ENCODE data around the gene ART4. TPM values are rescaled to one million over a fixed set of nuclear protein-coding genes. Genes with fewer than 3 reads are reported as not detected.

Gene ART4
- under 1 TPM in 2 of 4 donors, not detected in 2; 0.35 to 0.95 TPM for total RNA-seq

- no peak for DNase-seq
- 78 to 82% methylated on average over 10 of the region's 10 CpGs for WGBS, 2 donors
- TF ChIP-seq POLR2A (IDR thresholded peaks at IDR 0.05) (no peak), CTCF (IDR thresholded peaks at IDR 0.05) (no peak)
- H3K4me1 ChIP-seq, result peaks cover 0 to 41% (median 29%) of the 10 kb centered on the region in 3 donors
- intact Hi-C loops (cut with DNase I), result no loop called here
- H3K36me3 ChIP-seq, result no peaks in the 10 kb centered on the region
- H3K27ac ChIP-seq, result peak within 1 kb of the TSS in 3 of 4 donors; percentile 40 to 76 (median 44)
- H3K27me3 ChIP-seq, result no peaks in the 10 kb centered on the region
- no peaks in the 10 kb centered on the region for H3K9me3 ChIP-seq
- H3K4me3 ChIP-seq, result no peak within 1 kb of the TSS
Measured at GRCh38 chr12:14843425-14843887, at the start of gene ART4. Gene ART4, minus strand, starts transcription at chr12:14843526. Its CDS starts 413 bp downstream, at chr12:14843113.

- TF ChIP-seq CTCF (IDR thresholded peaks at IDR 0.05), result no peak
- no peak for TF ChIP-seq POLR2A (IDR thresholded peaks at IDR 0.05)
- no peak for DNase-seq
- WGBS, 2 donors, result 54 to 56% methylated on average over 7 of the region's 7 CpGs
- no peaks in the 10 kb centered on the region for H3K9me3 ChIP-seq
- no peak overlapping the region for H3K4me3 ChIP-seq
- H3K27ac ChIP-seq, result peak overlapping the region; percentile 39 to 86 (median 72)
- no peaks in the 10 kb centered on the region for H3K36me3 ChIP-seq
- H3K4me1 ChIP-seq, result peaks cover 0 to 37% (median 5%) of the 10 kb centered on the region in 3 donors
- H3K27me3 ChIP-seq, result no peaks in the 10 kb centered on the region
- intact Hi-C loops (cut with DNase I), result no loop called here
Measured at GRCh38 chr12:14892726-14893505, 49.6 kb upstream of the ART4 start.

- DNase-seq, result no peak
- peaks cover 0 to 37% (median 6%) of the 10 kb centered on the region in 3 donors for H3K4me1 ChIP-seq
Measured at GRCh38 chr12:14890701-14891100, 47.4 kb upstream of the ART4 start.

GRCh38 chr12:14886271-14886670 lies 42.9 kb upstream of the ART4 start:
- Histone ChIP-seq H3K36me3 (no peaks in the 10 kb centered on the region), H3K4me3 (peak overlapping the region in 3 of 4 donors; percentile 38 to 60 (median 38)), H3K27me3 (no peaks in the 10 kb centered on the region), H3K27ac (peak overlapping the region; percentile 58 to 87 (median 78)), H3K4me1 (peaks cover 0 to 38% (median 13%) of the 10 kb centered on the region in 3 donors), H3K9me3 (no peaks in the 10 kb centered on the region)
- no peak for DNase-seq
- no peak for TF ChIP-seq CTCF (IDR thresholded peaks at IDR 0.05)
- no peak for TF ChIP-seq POLR2A (IDR thresholded peaks at IDR 0.05)
- intact Hi-C loops (cut with DNase I), result no loop called here
- WGBS, 2 donors, result 45 to 64% methylated on average over 6 of the region's 6 CpGs

More at GRCh38 chr12:14890701-14891100, 47.4 kb upstream of the ART4 start:
- TF ChIP-seq POLR2A (IDR thresholded peaks at IDR 0.05) (no peak), CTCF (IDR thresholded peaks at IDR 0.05) (no peak)
- intact Hi-C loops (cut with DNase I), result no loop called here
- H3K36me3 ChIP-seq, result no peaks in the 10 kb centered on the region
- WGBS, 2 donors, result 57 to 61% methylated on average over 5 of the region's 5 CpGs
- no peaks in the 10 kb centered on the region for H3K27me3 ChIP-seq
- H3K4me3 ChIP-seq, result no peak overlapping the region
- no peak overlapping the region for H3K27ac ChIP-seq
- H3K9me3 ChIP-seq, result no peaks in the 10 kb centered on the region

- Histone ChIP-seq H3K4me1 (peaks cover 0 to 38% (median 13%) of the 10 kb centered on the region in 3 donors), H3K9me3 (no peaks in the 10 kb centered on the region), H3K27me3 (no peaks in the 10 kb centered on the region), H3K4me3 (peak within 1 kb of the TSS; percentile 6 to 60 (median 38)), H3K36me3 (no peaks in the 10 kb centered on the region), H3K27ac (peak within 1 kb of the TSS; percentile 58 to 87 (median 78))
- 39 to 49% methylated on average over 4 to 6 of the region's 6 CpGs for WGBS, 2 donors
- no peak for DNase-seq
- intact Hi-C loops (cut with DNase I), result no loop called here
- TF ChIP-seq POLR2A (IDR thresholded peaks at IDR 0.05) (peak in 2 of 4 donors; percentile 51 to 76), CTCF (IDR thresholded peaks at IDR 0.05) (no peak)
Measured at GRCh38 chr12:14885718-14886221, 42.4 kb upstream of the ART4 start, which contains the start of gene MGP. Gene MGP, minus strand, starts transcription at chr12:14885854. Its CDS starts 63 bp downstream, at chr12:14885791.
